Neural cell (in vitro differentiated cells): ENCODE data around the gene PPEF2. TPM values are rescaled to one million over a fixed set of nuclear protein-coding genes. Genes with fewer than 3 reads are reported as not detected.

Experiments
- H2AFZ ChIP-seq: fragments of 200-600, 300-800 bp; sonication (generic), shearing (Covaris generic); 2 replicates; pipeline ENCODE4 v1.6.0; 2014; ENCODE audit warnings: low read depth, mild to moderate bottlenecking, antibody characterized with exemption, low read length, moderate library complexity
- H3F3A ChIP-seq: fragments of 200-600 bp; shearing (Covaris generic); 2 replicates; pipeline ENCODE4 v1.6.1; 2016; ENCODE audit warnings: mild to moderate bottlenecking, moderate library complexity, mixed read lengths, antibody characterized with exemption, low read length; ENCODE audit not compliant: insufficient read depth, poor library complexity, severe bottlenecking
- H3K27ac ChIP-seq: fragments of 200-600, 300-800 bp; sonication (generic), shearing (Covaris generic); 2 replicates; pipeline ENCODE4 v1.5.1; 2014; ENCODE audit warnings: mild to moderate bottlenecking, low read length, moderate library complexity
- H3K27me3 ChIP-seq: fragments of 300-800, 200-600 bp; sonication (generic), shearing (Covaris generic); 2 replicates; pipeline ENCODE4 v1.6.0; 2014; ENCODE audit warnings: mild to moderate bottlenecking, low read depth, low read length, moderate library complexity; ENCODE audit not compliant: insufficient read depth
- H3K36me3 ChIP-seq: fragments of 300-800, 200-600 bp; sonication (generic), shearing (Covaris generic); 2 replicates; pipeline ENCODE4 v1.5.1; 2014; ENCODE audit warnings: mild to moderate bottlenecking, antibody characterized with exemption, low read length, moderate library complexity; ENCODE audit not compliant: insufficient read depth
- H3K4me2 ChIP-seq: fragments of 300-800, 200-600 bp; sonication (generic), shearing (Covaris generic); 2 replicates; pipeline ENCODE4 v1.6.0; 2014; ENCODE audit warnings: mild to moderate bottlenecking, low read length
- H3K4me3 ChIP-seq: fragments of 300-800, 200-600 bp; sonication (generic), shearing (Covaris generic); 2 replicates; pipeline ENCODE4 v1.5.1; 2014; ENCODE audit warnings: mild to moderate bottlenecking, low read length, moderate library complexity
- H3K79me2 ChIP-seq: fragments of 200-600 bp; shearing (Covaris generic); replicated peaks from 2 replicates; pipeline ENCODE4 v1.6.0; 2014; ENCODE audit warnings: mild to moderate bottlenecking, low read length, moderate library complexity; ENCODE audit not compliant: insufficient read depth
- H3K9ac ChIP-seq: fragments of 300-800, 200-600 bp; sonication (generic), shearing (Covaris generic); 2 replicates; pipeline ENCODE4 v1.6.1; 2016; ENCODE audit warnings: mild to moderate bottlenecking, low read length, mixed read lengths
- H3K9me2 ChIP-seq: fragments of 200-600 bp; shearing (Covaris generic); 2 replicates; pipeline ENCODE4 v1.6.1; 2016; ENCODE audit warnings: mild to moderate bottlenecking, low read length, mixed read lengths; ENCODE audit not compliant: insufficient read depth
- H3K9me3 ChIP-seq: fragments of 200-600, 300-800 bp; sonication (generic), shearing (Covaris generic); 2 replicates; pipeline ENCODE4 v1.6.1; 2016; ENCODE audit warnings: mild to moderate bottlenecking, mixed run types, low read length, moderate library complexity, mixed read lengths
- H4K20me1 ChIP-seq: fragments of 200-600 bp; shearing (Covaris generic); 2 replicates; pipeline ENCODE4 v1.6.1; 2016; ENCODE audit warnings: mild to moderate bottlenecking, mixed run types; ENCODE audit not compliant: insufficient read depth
- CTCF ChIP-seq: fragments of 450-650 bp; IDR thresholded peaks from 2 replicates; pipeline ENCODE4 v1.5.1; 2014; ENCODE audit warnings: antibody characterized with exemption, mild to moderate bottlenecking, moderate library complexity; ENCODE audit not compliant: poor library complexity, severe bottlenecking
- EP300 ChIP-seq: fragments of 450-650 bp; conservative IDR thresholded peaks from 2 replicates; pipeline ENCODE4 v1.6.1; 2014; ENCODE audit warnings: antibody characterized with exemption, mild to moderate bottlenecking, moderate library complexity; ENCODE audit not compliant: poor library complexity, severe bottlenecking
- EZH2 ChIP-seq: fragments of 200-600, 300-800 bp; shearing (Covaris generic), sonication (generic); IDR thresholded peaks from 2 replicates; pipeline ENCODE4 v1.6.1; 2014; ENCODE audit warnings: antibody characterized with exemption, low read length, borderline replicate concordance, mild to moderate bottlenecking; ENCODE audit not compliant: insufficient read depth, poor library complexity, severe bottlenecking
- MXI1 ChIP-seq: fragments of 450-650 bp; conservative IDR thresholded peaks from 2 replicates; pipeline ENCODE4 v1.6.1; 2014; ENCODE audit warnings: antibody characterized with exemption, mild to moderate bottlenecking; ENCODE audit not compliant: poor library complexity, severe bottlenecking
- POLR2AphosphoS5 ChIP-seq: IDR thresholded peaks from 2 replicates; pipeline ENCODE4 v1.6.1; 2012
- RAD21 ChIP-seq: fragments of 450-650 bp; conservative IDR thresholded peaks from 2 replicates; pipeline ENCODE4 v1.6.1; 2014; ENCODE audit warnings: antibody characterized with exemption, mild to moderate bottlenecking, moderate library complexity
- REST ChIP-seq: IDR thresholded peaks from 2 replicates; pipeline ENCODE4 v1.6.1; 2012; ENCODE audit warnings: borderline replicate concordance
- SMC3 ChIP-seq: fragments of 450-650 bp; conservative IDR thresholded peaks from 2 replicates; pipeline ENCODE4 v1.6.1; 2014; ENCODE audit warnings: antibody characterized with exemption, mild to moderate bottlenecking, moderate library complexity; ENCODE audit not compliant: poor library complexity
- TAF1 ChIP-seq: IDR thresholded peaks from 2 replicates; pipeline ENCODE4 v1.6.1; 2012; ENCODE audit warnings: low read depth
- polyA plus RNA-seq: library from polyadenylated mRNA; depleted of rRNA; stranded (reverse); fragments of >200 nt; gene quantifications from 2 replicates; pipeline ENCODE4 v1.2.3, GENCODE V29; 2014

The PPEF2 gene
- polyA plus RNA-seq, 1 donor from 2014 or later, result 0.28 TPM

- Histone ChIP-seq H3K4me3 (no peak overlapping the region), H3K79me2 (no peaks in the 10 kb centered on the region), H3K4me2 (no peak overlapping the region), H3K9ac (no peak overlapping the region), H3K27me3 (no peaks in the 10 kb centered on the region), H4K20me1 (no peaks in the 10 kb centered on the region), H3K9me2 (no peaks in the 10 kb centered on the region), H3K27ac (no peak overlapping the region), H2AFZ (no peak overlapping the region), H3K36me3 (peaks cover 8% of the 10 kb centered on the region), H3K9me3 (no peaks in the 10 kb centered on the region), H3F3A (no peaks in the 10 kb centered on the region)
- TF ChIP-seq MXI1, result no peak
- no peak for TF ChIP-seq CTCF
- TF ChIP-seq TAF1, result no peak
- TF ChIP-seq RAD21, result no peak
- TF ChIP-seq EP300, result no peak
- no peak for TF ChIP-seq POLR2AphosphoS5
- no peak for TF ChIP-seq REST
- TF ChIP-seq EZH2, result no peak
- TF ChIP-seq SMC3, result no peak
Observed at GRCh38 chr4:75948822-75949444, 46.7 kb upstream of the PPEF2 start.

- H3K79me2 ChIP-seq, result no peaks in the 10 kb centered on the region
- no peaks in the 10 kb centered on the region for H4K20me1 ChIP-seq
- H3K36me3 ChIP-seq, result peaks cover 3% of the 10 kb centered on the region
- no peaks in the 10 kb centered on the region for H3K9me3 ChIP-seq
- peak within 1 kb of the TSS; percentile 27 for H2AFZ ChIP-seq
- H3K9me2 ChIP-seq, result no peaks in the 10 kb centered on the region
- peak within 1 kb of the TSS; percentile 58 for H3K9ac ChIP-seq
- H3K27me3 ChIP-seq, result peaks cover 10% of the 10 kb centered on the region
- peak; percentile 79 for TF ChIP-seq MXI1
- peak; percentile 21 for TF ChIP-seq POLR2AphosphoS5
- peak; percentile 47 for TF ChIP-seq RAD21
- TF ChIP-seq REST, result no peak
- peak; percentile 75 for TF ChIP-seq CTCF
- TF ChIP-seq SMC3, result peak; percentile 68
- no peak for TF ChIP-seq TAF1
- no peak for TF ChIP-seq EP300
- TF ChIP-seq EZH2, result no peak
- H3K4me2 ChIP-seq, result peak within 1 kb of the TSS; percentile 68
- H3K4me3 ChIP-seq, result peak within 1 kb of the TSS; percentile 95
- no peak within 1 kb of the TSS for H3K27ac ChIP-seq
- H3F3A ChIP-seq, result no peaks in the 10 kb centered on the region
Observed at GRCh38 chr4:75940692-75941253, 38.5 kb upstream of the PPEF2 start, which contains the start of gene NAAA. Gene NAAA, minus strand, starts transcription at chr4:75941013. Its CDS starts 64 bp downstream, at chr4:75940949.
